Left ventricle myocardium inferior (tissue), 1 donor: ENCODE measurements around the gene PPBP. TPM values are rescaled to one million over a fixed set of nuclear protein-coding genes. Genes with fewer than 3 reads are reported as not detected.

Experiments used
- DNase-seq: peaks from one replicate; pipeline ENCODE4 v3.0.0-alpha.2; 2020
- H3K27ac ChIP-seq: fragments of 200-600 bp; replicated peaks from 2 replicates; pipeline ENCODE4 v1.8.0; 2021
- H3K27me3 ChIP-seq: fragments of 200-600 bp; 2 replicates; pipeline ENCODE4 v1.8.0; 2021; ENCODE audit warnings: low read depth
- H3K36me3 ChIP-seq: fragments of 200-600 bp; 2 replicates; pipeline ENCODE4 v1.8.0; 2021
- H3K4me1 ChIP-seq: fragments of 200-600 bp; 2 replicates; pipeline ENCODE4 v1.8.0; 2021
- H3K4me3 ChIP-seq: fragments of 200-600 bp; 2 replicates; pipeline ENCODE4 v1.8.0; 2021; ENCODE audit warnings: mild to moderate bottlenecking, moderate library complexity
- H3K9me3 ChIP-seq: fragments of 200-600 bp; replicated peaks from 2 replicates; pipeline ENCODE4 v1.8.0; 2021
- intact Hi-C: fragments of 100-400 bp; cut with micrococcal nuclease; formaldehyde crosslinking; loops from one replicate; pipeline ENCODE4 v1.11.0; 2022
- total RNA-seq: library from RNA; stranded (reverse); fragmentation: NEBNext Ultra II Directional; extraction: Animal tissue kit (Norgen Biotek cat#: 25700); gene quantifications from one replicate; pipeline ENCODE4 v1.2.1, GENCODE V29; 2021
- TF ChIP-seq, protein P1 (sequence below): fragments of 200-600 bp; IDR thresholded peaks from 2 replicates; pipeline ENCODE4 v1.8.0; 2021; ENCODE audit warnings: antibody characterized with exemption, mild to moderate bottlenecking, borderline replicate concordance
- donor health status: DM: no; HTN: yes; CAD: no; lungs with severe emphysema.

PPBP gene
- total RNA-seq, 1 donor from 2014 or later: 1.2 TPM

DNA sequence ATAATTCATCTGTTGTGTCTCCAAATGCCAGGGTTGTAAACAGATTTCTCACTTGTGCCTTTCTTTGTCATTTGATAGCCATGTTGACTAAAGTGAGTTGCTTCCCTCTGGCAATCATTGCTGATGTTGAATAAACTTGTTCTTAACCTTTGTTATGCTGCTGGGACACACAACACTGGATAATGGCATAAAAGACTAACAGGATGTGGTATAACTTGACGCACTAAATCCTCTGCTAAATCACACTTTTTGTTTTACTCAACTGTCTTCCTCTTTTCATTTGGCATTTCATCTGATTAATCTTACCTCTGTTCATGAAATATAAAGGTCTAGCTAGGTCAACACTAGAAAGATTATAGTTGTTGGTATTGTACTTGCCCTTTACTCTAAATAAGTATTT lies 28.1 kb upstream of the PPBP start:
- no peaks in the 10 kb centered on the region for H3K4me1 ChIP-seq
- intact Hi-C loops: no loop called here
- TF ChIP-seq, protein P1, sequence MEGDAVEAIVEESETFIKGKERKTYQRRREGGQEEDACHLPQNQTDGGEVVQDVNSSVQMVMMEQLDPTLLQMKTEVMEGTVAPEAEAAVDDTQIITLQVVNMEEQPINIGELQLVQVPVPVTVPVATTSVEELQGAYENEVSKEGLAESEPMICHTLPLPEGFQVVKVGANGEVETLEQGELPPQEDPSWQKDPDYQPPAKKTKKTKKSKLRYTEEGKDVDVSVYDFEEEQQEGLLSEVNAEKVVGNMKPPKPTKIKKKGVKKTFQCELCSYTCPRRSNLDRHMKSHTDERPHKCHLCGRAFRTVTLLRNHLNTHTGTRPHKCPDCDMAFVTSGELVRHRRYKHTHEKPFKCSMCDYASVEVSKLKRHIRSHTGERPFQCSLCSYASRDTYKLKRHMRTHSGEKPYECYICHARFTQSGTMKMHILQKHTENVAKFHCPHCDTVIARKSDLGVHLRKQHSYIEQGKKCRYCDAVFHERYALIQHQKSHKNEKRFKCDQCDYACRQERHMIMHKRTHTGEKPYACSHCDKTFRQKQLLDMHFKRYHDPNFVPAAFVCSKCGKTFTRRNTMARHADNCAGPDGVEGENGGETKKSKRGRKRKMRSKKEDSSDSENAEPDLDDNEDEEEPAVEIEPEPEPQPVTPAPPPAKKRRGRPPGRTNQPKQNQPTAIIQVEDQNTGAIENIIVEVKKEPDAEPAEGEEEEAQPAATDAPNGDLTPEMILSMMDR: no peak
- H3K27me3 ChIP-seq: no peaks in the 10 kb centered on the region
- H3K9me3 ChIP-seq: no peaks in the 10 kb centered on the region
- DNase-seq: no peak
- no peak overlapping the region for H3K27ac ChIP-seq
- H3K36me3 ChIP-seq: no peaks in the 10 kb centered on the region
- no peak overlapping the region for H3K4me3 ChIP-seq

DNA sequence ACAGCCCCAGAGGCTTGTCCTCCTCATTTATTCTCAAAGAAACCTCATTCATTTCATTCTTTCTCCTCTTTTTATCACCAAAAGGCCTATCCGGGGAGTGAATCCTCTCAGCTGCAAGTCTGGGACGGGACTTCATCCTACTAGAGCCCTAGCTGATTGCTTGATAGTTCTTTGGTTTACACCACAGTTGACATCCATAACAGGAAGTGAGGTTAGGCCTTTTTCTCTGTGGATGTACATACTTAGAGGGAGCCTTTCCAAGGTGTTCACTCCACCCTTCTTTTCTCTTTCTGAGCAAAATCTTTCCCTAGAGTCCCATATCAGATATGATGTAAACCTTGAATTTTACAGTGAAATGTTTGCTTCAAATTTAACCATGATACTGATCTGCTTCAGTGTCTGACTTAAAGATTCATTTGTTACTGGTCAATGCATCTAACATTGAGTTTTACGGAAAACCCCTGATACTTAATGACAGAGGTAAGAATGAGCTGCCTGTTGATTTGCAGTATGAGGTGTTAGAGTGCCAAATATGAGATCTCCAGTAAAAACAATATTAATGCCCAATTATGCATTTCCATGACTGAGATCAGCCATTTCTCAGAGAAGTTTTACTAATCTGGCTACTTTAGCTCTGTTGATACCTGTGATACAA lies 27.3 kb upstream of the PPBP start:
- H3K27ac ChIP-seq: no peak overlapping the region
- H3K27me3 ChIP-seq: no peaks in the 10 kb centered on the region
- intact Hi-C loops: no loop called here
- H3K4me1 ChIP-seq: no peaks in the 10 kb centered on the region
- H3K4me3 ChIP-seq: no peak overlapping the region
- H3K36me3 ChIP-seq: no peaks in the 10 kb centered on the region
- TF ChIP-seq, protein P1: no peak
- no peak for DNase-seq
- no peaks in the 10 kb centered on the region for H3K9me3 ChIP-seq

DNA sequence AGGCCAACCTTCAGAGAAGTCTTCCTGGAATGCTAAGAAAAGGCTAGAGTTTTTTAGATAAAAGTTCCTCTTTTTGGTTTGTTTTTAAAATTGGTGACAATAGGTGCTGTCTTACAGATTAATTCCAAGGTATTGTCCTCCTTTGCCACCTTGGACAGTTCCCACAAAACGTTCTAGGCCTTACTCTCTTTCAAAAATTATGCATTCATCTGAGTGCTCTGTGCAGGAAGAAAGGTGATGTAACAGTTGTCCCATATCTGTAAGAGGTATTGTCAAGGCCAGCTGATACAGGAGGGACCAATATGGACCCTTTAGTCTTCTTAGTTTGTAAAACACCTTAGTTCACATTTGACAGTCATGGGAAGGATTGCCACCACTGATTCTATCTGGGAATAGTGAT lies 26.3 kb upstream of the PPBP start:
- TF ChIP-seq, protein P1: no peak
- Histone ChIP-seq H3K4me3 (no peak overlapping the region), H3K36me3 (no peaks in the 10 kb centered on the region), H3K27me3 (no peaks in the 10 kb centered on the region), H3K27ac (no peak overlapping the region), H3K4me1 (no peaks in the 10 kb centered on the region), H3K9me3 (no peaks in the 10 kb centered on the region)
- no peak for DNase-seq
- intact Hi-C loops: no loop called here

DNA sequence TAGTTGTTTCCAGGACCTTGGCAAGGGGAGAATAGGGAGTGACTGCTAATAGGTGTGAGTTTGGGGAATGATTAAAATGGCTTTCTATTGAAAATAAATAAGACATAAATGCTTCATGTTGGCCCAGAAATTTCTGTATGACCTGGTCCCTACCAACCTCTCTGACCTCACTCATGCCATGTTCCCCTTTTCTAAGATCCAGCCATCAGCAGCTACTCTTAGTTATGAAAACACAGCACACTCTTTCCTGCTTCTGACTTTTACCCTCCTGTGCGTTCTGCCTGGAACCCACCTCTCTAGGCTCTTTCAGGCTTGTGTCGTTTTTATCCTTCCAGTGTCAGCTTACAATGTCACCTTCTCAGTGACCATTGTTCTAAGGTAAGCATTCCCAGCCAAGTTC lies 25.3 kb upstream of the PPBP start:
- no peaks in the 10 kb centered on the region for H3K9me3 ChIP-seq
- H3K36me3 ChIP-seq: no peaks in the 10 kb centered on the region
- no peak overlapping the region for H3K27ac ChIP-seq
- DNase-seq: no peak
- no peak overlapping the region for H3K4me3 ChIP-seq
- intact Hi-C loops: no loop called here
- no peaks in the 10 kb centered on the region for H3K4me1 ChIP-seq
- TF ChIP-seq, protein P1: no peak
- H3K27me3 ChIP-seq: no peaks in the 10 kb centered on the region

DNA sequence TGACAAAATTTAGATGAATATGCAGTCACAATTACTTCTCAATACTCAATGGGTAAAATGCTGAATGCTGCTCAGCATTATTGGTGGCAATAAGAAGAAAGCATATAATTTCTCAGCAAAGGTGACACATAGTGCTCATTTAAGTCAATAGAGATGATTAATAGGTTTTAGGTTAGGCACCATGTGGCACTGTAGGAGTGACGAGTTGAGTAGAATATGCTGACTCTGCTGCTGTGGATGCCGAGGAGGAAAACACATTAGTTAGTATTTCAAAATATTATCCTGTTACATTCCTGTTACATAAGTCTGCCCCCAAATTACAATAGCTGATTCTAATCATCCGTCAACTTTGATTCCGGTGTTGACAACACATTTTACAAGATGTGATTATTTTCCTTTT lies 24.1 kb upstream of the PPBP start:
- Histone ChIP-seq H3K9me3 (no peaks in the 10 kb centered on the region), H3K4me3 (no peak overlapping the region), H3K36me3 (no peaks in the 10 kb centered on the region), H3K4me1 (no peaks in the 10 kb centered on the region), H3K27me3 (no peaks in the 10 kb centered on the region), H3K27ac (no peak overlapping the region)
- TF ChIP-seq, protein P1: no peak
- intact Hi-C loops: no loop called here
- DNase-seq: no peak

DNA sequence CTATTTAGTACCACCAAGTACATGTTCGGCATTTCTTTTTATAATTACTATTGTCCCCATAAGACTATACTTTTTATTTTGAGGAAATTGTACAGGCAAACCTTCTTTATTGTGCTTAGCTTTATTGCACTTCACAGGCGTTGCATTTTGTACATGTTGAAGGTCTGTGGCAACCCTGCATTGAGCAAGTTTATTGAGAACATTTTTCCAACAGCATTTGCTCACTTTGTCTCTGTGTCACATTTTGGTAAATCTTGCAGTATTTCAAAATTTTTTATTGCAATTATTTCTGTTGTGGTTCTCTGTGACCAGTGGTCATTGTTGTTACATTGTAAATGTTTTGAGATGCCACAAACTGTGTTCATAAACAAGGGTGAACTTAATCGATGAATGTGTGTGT lies 21.3 kb upstream of the PPBP start:
- Histone ChIP-seq H3K4me3 (no peak overlapping the region), H3K4me1 (no peaks in the 10 kb centered on the region), H3K27ac (no peak overlapping the region), H3K9me3 (no peaks in the 10 kb centered on the region), H3K27me3 (no peaks in the 10 kb centered on the region), H3K36me3 (no peaks in the 10 kb centered on the region)
- TF ChIP-seq, protein P1: no peak
- DNase-seq: no peak
- intact Hi-C loops: no loop called here
